Suprapubic skin (tissue), 4 donors: ENCODE results near the gene ZNRF4. TPM values are rescaled to one million over a fixed set of nuclear protein-coding genes. Genes with fewer than 3 reads are reported as not detected.

Source experiments
- DNase-seq, 2 donors: peaks; one replicate each; pipeline ENCODE4 v3.0.0-alpha.2; 2019; ENCODE audit warnings: low spot score in 2 of 2
- H3K27ac ChIP-seq: fragments of 200-600 bp; sonication (generic); one replicate; pipeline ENCODE4 v1.5.1; 2019
- H3K27me3 ChIP-seq: fragments of 200-600 bp; sonication (generic); one replicate; pipeline ENCODE4 v1.5.1; 2019
- H3K36me3 ChIP-seq: fragments of 200-600 bp; sonication (generic); one replicate; pipeline ENCODE4 v1.5.1; 2019
- H3K4me1 ChIP-seq: fragments of 200-600 bp; sonication (generic); one replicate; pipeline ENCODE4 v1.5.1; 2019
- H3K4me3 ChIP-seq: fragments of 200-600 bp; sonication (generic); one replicate; pipeline ENCODE4 v1.5.1; 2019; ENCODE audit warnings: mild to moderate bottlenecking
- H3K9me3 ChIP-seq: fragments of 200-600 bp; sonication (generic); one replicate; pipeline ENCODE4 v1.5.1; 2019
- CTCF ChIP-seq, 2 donors: fragments of 200-600 bp in 1 of 2; fragments of 450-650 bp in 1 of 2; sonication (generic) in 1 of 2; IDR thresholded peaks; one replicate each; pipeline ENCODE4 v1.5.1; 2016 to 2019; ENCODE audit warnings: antibody characterized with exemption in 2 of 2, mild to moderate bottlenecking in 1 of 2, moderate library complexity in 1 of 2
- EP300 ChIP-seq: sonication (generic); formaldehyde crosslinking; IDR thresholded peaks from one replicate; pipeline ENCODE4 v1.6.1; 2017; ENCODE audit warnings: antibody characterized with exemption
- POLR2A ChIP-seq, 2 donors: fragments of 450-650 bp; IDR thresholded peaks; one replicate each; pipeline ENCODE4 v1.6.1; 2017; ENCODE audit warnings: antibody characterized with exemption in 2 of 2, mild to moderate bottlenecking in 2 of 2, moderate library complexity in 2 of 2
- POLR2AphosphoS5 ChIP-seq, 3 donors: sonication (generic); formaldehyde crosslinking; IDR thresholded peaks; one replicate each; pipeline ENCODE4 v1.6.1; 2017; ENCODE audit warnings: antibody characterized with exemption in 3 of 3
- WGBS: methylation state at CpG from one replicate; pipeline ENCODE4 v1.1.5; 2018; 5-methylcytosine and 5-hydroxymethylcytosine counted together
- total RNA-seq, 4 donors: library from RNA; depleted of rRNA; stranded (reverse); fragments of >200 nt; gene quantifications; one replicate each; pipeline ENCODE4 v1.1.0, GENCODE V29; 2016

Gene ZNRF4
- total RNA-seq, 4 donors from 2014 or later, result not detected

- Histone ChIP-seq H3K27ac (no peak overlapping the region), H3K27me3 (peaks cover 39% of the 10 kb centered on the region), H3K4me1 (no peaks in the 10 kb centered on the region), H3K36me3 (no peaks in the 10 kb centered on the region), H3K9me3 (no peaks in the 10 kb centered on the region), H3K4me3 (no peak overlapping the region)
- no peak for DNase-seq
- WGBS, result 40% methylated on average over 10 of the region's 10 CpGs
- TF ChIP-seq EP300, result no peak
- no peak for TF ChIP-seq CTCF (IDR thresholded peaks at IDR 0.05)
- no peak for TF ChIP-seq POLR2A (IDR thresholded peaks at IDR 0.05)
- no peak for TF ChIP-seq POLR2AphosphoS5 (IDR thresholded peaks at IDR 0.05)
Measured at GRCh38 chr19:5430237-5430636, 25.0 kb upstream of the ZNRF4 start.

GRCh38 chr19:5432687-5433086, 22.5 kb upstream of the ZNRF4 start:
- 78% methylated on average over 5 of the region's 5 CpGs for WGBS

GRCh38 chr19:5434351-5434917, 20.8 kb upstream of the ZNRF4 start:
- DNase-seq, result no peak
- H3K4me1 ChIP-seq, result peaks cover 7% of the 10 kb centered on the region
- H3K27me3 ChIP-seq, result peaks cover 52% of the 10 kb centered on the region
- no peaks in the 10 kb centered on the region for H3K9me3 ChIP-seq
- no peaks in the 10 kb centered on the region for H3K36me3 ChIP-seq
- 62% methylated on average over 6 of the region's 6 CpGs for WGBS
- H3K4me3 ChIP-seq, result no peak overlapping the region
- TF ChIP-seq POLR2A (IDR thresholded peaks at IDR 0.05), result no peak
- TF ChIP-seq EP300, result no peak
- TF ChIP-seq CTCF (IDR thresholded peaks at IDR 0.05), result no peak
- TF ChIP-seq POLR2AphosphoS5 (IDR thresholded peaks at IDR 0.05), result no peak
- no peak overlapping the region for H3K27ac ChIP-seq

More at GRCh38 chr19:5432687-5433086, 22.5 kb upstream of the ZNRF4 start:
- no peak for DNase-seq
- Histone ChIP-seq H3K36me3 (no peaks in the 10 kb centered on the region), H3K27ac (no peak overlapping the region), H3K4me1 (peaks cover 7% of the 10 kb centered on the region), H3K27me3 (peaks cover 41% of the 10 kb centered on the region), H3K9me3 (no peaks in the 10 kb centered on the region), H3K4me3 (no peak overlapping the region)
- TF ChIP-seq EP300 (no peak), CTCF (IDR thresholded peaks at IDR 0.05) (no peak), POLR2AphosphoS5 (IDR thresholded peaks at IDR 0.05) (no peak), POLR2A (IDR thresholded peaks at IDR 0.05) (no peak)

- DNase-seq, result no peak
- Histone ChIP-seq H3K4me3 (no peak overlapping the region), H3K27ac (no peak overlapping the region), H3K9me3 (no peaks in the 10 kb centered on the region), H3K4me1 (peaks cover 7% of the 10 kb centered on the region), H3K27me3 (peaks cover 56% of the 10 kb centered on the region), H3K36me3 (no peaks in the 10 kb centered on the region)
- TF ChIP-seq CTCF (IDR thresholded peaks at IDR 0.05) (no peak), POLR2A (IDR thresholded peaks at IDR 0.05) (no peak), POLR2AphosphoS5 (IDR thresholded peaks at IDR 0.05) (no peak), EP300 (no peak)
- WGBS, result 77% methylated on average over 7 of the region's 9 CpGs
Measured at GRCh38 chr19:5434970-5435641, 20.1 kb upstream of the ZNRF4 start.

- Histone ChIP-seq H3K4me3 (no peak overlapping the region), H3K27ac (no peak overlapping the region), H3K36me3 (no peaks in the 10 kb centered on the region), H3K4me1 (peaks cover 7% of the 10 kb centered on the region), H3K27me3 (peaks cover 53% of the 10 kb centered on the region), H3K9me3 (no peaks in the 10 kb centered on the region)
- 84% methylated on average over 7 of the region's 7 CpGs for WGBS
- TF ChIP-seq POLR2A (IDR thresholded peaks at IDR 0.05) (no peak), EP300 (no peak), CTCF (IDR thresholded peaks at IDR 0.05) (no peak)
- DNase-seq, result no peak
Measured at GRCh38 chr19:5435642-5436017, 19.6 kb upstream of the ZNRF4 start.
